ENCODE measurements around the gene MYL3.
"Not testable (repeated sequence)": the region's sequence is repeated elsewhere in the genome, so short reads cannot be mapped to it uniquely, and the experiment has no call there.

Gene MYL3

DNA sequence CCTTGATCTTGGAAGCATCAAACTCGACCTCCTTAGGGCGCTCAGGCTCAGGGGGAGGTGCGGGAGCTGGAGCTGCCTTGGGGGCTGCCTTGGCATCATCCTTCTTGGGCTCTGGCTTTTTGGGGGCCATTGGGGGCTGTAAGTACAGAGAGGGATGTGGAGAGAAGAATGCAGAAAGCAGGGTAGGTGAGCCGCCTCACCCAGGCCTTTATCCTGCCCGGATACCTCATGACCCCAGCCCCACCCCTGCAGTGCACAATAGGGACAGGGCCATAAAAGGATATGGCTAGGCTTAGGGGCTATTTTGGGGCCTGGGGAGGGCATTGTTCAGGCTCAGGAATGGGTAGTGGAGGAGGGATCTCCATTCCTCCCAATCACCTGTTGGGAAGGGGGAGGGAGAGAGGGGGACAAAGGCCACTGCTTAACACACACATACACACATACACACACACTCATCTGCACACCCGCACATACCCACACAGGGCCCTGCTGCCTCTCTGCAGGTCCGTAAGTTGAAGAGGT is at the start of gene MYL3:
Gene MYL3 (minus strand): TSS at position 184 of the 522 bp plus-strand sequence. CDS start 54 bp downstream, at position 130.
- TF ChIP-seq, protein P1, sequence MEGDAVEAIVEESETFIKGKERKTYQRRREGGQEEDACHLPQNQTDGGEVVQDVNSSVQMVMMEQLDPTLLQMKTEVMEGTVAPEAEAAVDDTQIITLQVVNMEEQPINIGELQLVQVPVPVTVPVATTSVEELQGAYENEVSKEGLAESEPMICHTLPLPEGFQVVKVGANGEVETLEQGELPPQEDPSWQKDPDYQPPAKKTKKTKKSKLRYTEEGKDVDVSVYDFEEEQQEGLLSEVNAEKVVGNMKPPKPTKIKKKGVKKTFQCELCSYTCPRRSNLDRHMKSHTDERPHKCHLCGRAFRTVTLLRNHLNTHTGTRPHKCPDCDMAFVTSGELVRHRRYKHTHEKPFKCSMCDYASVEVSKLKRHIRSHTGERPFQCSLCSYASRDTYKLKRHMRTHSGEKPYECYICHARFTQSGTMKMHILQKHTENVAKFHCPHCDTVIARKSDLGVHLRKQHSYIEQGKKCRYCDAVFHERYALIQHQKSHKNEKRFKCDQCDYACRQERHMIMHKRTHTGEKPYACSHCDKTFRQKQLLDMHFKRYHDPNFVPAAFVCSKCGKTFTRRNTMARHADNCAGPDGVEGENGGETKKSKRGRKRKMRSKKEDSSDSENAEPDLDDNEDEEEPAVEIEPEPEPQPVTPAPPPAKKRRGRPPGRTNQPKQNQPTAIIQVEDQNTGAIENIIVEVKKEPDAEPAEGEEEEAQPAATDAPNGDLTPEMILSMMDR (conservative IDR thresholded peaks at IDR 0.05; ENCODE audit: control insufficient read depth, insufficient read depth, low read depth, low read length), result no peak
- no peak for DNase-seq (ENCODE audit: low read depth)
- no peak within 1 kb of the TSS for H3K4me3 ChIP-seq (ENCODE audit: control insufficient read depth, low read depth, low read length)

DNA sequence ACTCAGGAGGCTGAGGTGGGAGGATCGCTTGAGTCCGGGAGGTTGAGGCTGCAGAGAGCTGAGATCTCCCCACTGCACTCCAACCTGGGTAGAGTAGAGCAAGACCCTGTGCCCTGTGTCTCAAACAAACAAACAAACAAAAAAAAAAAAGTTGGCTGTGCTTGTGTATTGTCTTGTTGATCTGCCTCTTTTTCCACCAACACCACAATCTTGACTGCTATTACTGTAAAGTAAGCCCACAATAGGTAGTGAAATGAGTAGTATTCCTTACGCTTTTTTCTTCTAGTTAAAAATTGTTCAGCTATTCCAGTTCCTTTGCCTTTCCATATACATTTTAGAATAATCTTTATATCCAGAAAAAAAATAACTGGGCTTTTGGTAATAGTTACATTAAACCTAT is 49.7 kb upstream of the MYL3 start:
- TF ChIP-seq, protein P1 (conservative IDR thresholded peaks at IDR 0.05; ENCODE audit: control insufficient read depth, insufficient read depth, low read depth, low read length), result no peak

DNA sequence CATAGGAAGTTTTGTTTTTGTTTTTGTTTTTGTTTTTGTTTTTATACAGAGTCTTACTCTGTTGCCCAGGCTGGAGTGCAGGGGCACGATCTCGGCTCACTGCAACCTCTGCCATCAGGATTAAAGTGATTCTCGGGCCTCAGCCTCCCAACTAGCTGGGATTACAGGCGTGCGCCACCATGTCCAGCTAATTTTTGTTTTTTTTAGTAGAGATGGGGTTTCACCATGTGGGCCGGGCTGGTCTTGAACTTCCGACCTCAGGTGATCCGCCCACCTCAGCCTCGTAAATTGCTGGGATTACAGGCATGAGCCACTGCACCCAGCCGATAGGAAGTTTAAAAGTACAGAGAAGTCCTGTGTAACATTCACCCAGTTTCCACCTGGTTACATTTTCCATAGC is 47.7 kb upstream of the MYL3 start:
- H3K4me3 ChIP-seq (ENCODE audit: control insufficient read depth, low read depth, low read length); DNase-seq (ENCODE audit: low read depth): not testable (repeated sequence)

More for the DNA sequence above, 49.7 kb upstream of the MYL3 start:
- H3K4me3 ChIP-seq (ENCODE audit: control insufficient read depth, low read depth, low read length), result no peak overlapping the region
- DNase-seq (ENCODE audit: low read depth), result no peak

DNA sequence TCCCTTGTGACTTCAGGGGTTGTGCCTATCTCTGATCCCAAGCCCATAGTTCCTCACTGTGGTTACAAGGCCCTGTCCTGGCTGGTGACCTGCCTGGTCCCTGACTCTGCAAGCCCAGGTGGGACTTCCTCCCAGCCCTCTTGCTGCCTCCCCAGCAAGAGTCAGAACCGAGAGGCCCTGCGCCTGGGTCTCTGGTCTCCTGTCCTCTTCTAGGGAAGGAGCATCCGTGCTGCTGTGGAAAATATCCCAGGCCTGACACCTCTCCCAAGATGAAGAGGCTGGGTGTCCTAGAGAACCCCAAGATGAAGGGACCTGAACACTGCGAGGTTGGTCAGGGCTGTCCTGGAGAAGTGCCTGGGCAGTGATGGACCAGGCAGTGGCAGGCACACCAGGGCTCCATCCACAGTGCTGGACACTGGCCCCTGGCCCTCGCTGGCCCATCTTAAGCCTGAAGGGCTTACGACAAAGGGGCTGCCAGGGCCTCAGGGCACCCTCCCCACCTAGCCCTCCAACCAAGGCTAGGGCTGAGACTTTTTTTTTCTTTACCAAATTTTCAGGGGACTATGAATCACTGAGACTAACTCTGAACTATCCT is 47.0 kb upstream of the MYL3 start:
- DNase-seq (ENCODE audit: low read depth), result no peak
- TF ChIP-seq, protein P1 (conservative IDR thresholded peaks at IDR 0.05; ENCODE audit: control insufficient read depth, insufficient read depth, low read depth, low read length), result no peak
- H3K4me3 ChIP-seq (ENCODE audit: control insufficient read depth, low read depth, low read length), result no peak overlapping the region

DNA sequence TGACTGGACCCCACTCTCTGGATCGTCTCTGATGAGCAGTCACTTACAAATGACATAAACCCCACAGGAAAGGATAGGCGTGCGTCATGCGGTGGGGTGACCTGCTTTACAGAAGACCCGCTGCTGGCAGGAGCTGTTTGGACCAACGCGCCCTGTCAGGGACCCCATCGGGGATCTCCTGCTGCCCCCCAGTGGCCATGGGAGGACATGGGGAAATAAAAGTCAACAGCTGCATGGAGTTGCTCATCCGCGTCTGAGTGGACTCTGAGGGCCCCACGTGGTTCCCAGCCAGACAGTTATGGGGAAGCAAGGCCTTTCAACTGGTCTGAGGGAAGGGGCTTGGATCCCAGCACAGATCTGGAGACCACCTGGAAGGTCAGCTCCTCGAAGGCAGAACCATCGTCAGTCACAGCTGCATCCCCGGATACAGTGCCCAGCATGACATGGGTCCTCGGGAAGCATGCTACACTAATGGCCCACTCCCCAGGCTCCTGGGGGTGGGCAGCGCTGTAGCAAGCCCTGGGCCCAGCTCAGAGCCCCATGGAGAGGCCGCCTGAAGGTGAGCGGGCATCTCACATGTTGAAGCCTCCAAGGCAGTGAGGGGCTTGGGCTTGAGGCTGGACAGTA is 46.4 kb upstream of the MYL3 start:
- DNase-seq (ENCODE audit: low read depth), result peak; percentile 88
- TF ChIP-seq, protein P1 (conservative IDR thresholded peaks at IDR 0.05; ENCODE audit: control insufficient read depth, insufficient read depth, low read depth, low read length), result peak; percentile 81
- no peak overlapping the region for H3K4me3 ChIP-seq (ENCODE audit: control insufficient read depth, low read depth, low read length)

DNA sequence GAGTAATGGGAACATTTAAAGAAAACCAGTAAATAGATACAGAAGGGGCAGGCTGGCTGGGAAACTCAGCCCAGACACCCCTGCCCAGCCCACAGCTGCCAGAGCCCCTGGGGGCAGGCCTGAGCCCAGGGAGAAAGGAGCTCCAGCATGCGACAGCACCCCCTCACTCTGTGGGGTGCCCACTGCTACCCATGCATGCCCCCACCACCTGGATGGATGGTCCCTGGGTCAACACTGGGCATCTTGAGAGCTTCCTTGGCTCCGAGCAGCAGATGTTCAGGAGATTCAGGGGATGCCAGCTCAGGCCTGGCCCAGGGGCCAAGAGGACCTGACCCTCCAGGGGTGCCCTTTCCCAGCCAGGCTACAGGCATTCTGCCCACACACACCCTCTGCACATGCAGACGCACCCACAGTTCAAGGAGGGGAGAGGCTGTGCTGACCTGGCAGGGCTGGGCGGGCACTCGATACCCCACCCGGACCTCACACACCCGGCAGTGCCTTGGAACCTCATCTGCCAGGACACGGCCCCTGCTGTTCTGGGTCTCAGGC is 45.8 kb upstream of the MYL3 start:
- no peak for DNase-seq (ENCODE audit: low read depth)
- TF ChIP-seq, protein P1 (conservative IDR thresholded peaks at IDR 0.05; ENCODE audit: control insufficient read depth, insufficient read depth, low read depth, low read length), result no peak
- no peak overlapping the region for H3K4me3 ChIP-seq (ENCODE audit: control insufficient read depth, low read depth, low read length)

DNA sequence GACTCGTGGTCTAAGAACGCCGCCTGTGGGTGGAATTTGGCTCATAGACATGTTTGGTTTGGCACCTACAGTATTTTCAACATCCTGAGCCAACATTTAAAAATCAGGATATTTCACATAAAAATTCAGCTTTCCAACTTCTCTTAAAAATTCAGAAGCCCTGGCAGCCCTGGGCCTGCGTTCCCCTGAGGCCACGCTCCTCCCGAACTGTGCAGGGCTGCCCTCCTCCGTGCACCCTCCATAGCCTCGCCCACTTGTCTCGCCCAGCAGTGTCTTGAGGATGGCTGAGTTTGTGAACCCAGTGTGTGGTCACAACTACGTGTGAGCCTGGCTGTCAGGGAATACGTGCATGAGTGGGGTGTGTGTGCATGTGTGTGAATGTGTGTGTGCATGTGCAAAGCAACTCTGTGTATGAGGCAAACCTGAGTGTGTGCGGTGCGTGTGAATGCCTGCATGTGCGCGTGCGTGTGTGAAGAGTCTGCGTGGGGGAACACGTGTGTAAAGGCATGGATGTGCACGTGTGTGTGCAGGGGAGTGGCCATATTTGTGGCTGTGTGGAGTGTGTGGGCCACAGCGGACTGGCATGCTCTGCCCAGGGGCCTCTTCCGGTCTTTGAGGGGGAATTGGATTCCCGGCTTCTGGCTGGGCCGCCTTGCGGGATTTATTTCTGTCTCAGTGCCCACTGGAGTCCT is 45.2 kb upstream of the MYL3 start:
- peak; percentile 82 for DNase-seq (ENCODE audit: low read depth)
- TF ChIP-seq, protein P1 (conservative IDR thresholded peaks at IDR 0.05; ENCODE audit: control insufficient read depth, insufficient read depth, low read depth, low read length), result peak; percentile 33
- H3K4me3 ChIP-seq (ENCODE audit: control insufficient read depth, low read depth, low read length), result no peak overlapping the region

Measured in fibroblast of mammary gland (primary cell).